Right lobe of liver (tissue), 4 donors: ENCODE data around the gene ABCB10.

Experiments
- POLR2A ChIP-seq: fragments of 450-650 bp; IDR thresholded peaks from one replicate; pipeline ENCODE4 v1.6.1; 2017; ENCODE audit warnings: antibody characterized with exemption, mild to moderate bottlenecking
- TF ChIP-seq, protein P1 (sequence below), 4 donors: fragments of 200-600 bp in 3 of 4; fragments of 450-650 bp in 1 of 4; IDR thresholded peaks; one replicate each; pipeline versions ENCODE4 v1.5.1 to v1.8.0; 2016 to 2022; ENCODE audit warnings: antibody characterized with exemption in 4 of 4, mild to moderate bottlenecking in 2 of 4
- donor health status: DM: no; HTN: no; CAD: no.
- donor health status: DM: no; HTN: no; CAD: no.
- donor health status: DM: no; HTN: yes; CAD: no.

DNA sequence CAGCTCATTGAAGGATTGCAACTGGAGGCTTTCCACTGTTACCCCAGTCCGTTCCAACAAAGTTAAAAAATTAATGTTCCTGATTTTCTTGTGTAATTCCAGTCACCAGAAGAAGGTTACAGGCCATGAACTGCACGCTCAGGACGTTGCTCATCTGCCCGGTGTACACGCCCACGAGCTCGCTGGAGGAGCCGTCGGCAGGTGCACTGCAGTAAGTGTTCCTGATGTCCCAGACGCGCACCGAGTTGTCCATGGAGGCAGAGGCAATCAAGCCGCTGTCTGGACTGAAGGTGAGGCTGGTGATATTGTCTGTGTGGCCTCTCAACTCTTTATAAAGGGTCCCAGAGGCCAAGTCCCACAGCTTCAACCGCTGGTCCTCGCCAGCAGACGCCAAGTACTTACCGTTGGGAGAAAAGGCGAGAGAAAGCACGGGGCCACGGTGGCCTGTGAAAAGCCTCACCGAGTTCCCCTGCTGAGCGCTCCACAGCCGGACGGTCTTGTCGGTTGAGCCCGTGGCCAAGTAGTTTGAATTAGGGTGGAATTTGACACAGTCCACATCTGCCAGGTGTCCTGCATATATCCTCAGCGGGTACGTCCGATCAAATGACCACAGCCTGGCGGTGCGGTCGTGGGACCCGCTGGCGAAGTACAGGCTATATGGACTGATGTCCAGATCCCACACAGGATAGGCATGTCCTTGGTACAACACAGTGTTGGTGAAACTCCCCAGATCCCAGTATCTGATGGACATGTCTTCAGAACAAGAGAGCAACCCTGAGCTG, 35.9 kb upstream of the ABCB10 start:
- TF ChIP-seq, protein P1, sequence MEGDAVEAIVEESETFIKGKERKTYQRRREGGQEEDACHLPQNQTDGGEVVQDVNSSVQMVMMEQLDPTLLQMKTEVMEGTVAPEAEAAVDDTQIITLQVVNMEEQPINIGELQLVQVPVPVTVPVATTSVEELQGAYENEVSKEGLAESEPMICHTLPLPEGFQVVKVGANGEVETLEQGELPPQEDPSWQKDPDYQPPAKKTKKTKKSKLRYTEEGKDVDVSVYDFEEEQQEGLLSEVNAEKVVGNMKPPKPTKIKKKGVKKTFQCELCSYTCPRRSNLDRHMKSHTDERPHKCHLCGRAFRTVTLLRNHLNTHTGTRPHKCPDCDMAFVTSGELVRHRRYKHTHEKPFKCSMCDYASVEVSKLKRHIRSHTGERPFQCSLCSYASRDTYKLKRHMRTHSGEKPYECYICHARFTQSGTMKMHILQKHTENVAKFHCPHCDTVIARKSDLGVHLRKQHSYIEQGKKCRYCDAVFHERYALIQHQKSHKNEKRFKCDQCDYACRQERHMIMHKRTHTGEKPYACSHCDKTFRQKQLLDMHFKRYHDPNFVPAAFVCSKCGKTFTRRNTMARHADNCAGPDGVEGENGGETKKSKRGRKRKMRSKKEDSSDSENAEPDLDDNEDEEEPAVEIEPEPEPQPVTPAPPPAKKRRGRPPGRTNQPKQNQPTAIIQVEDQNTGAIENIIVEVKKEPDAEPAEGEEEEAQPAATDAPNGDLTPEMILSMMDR (IDR thresholded peaks at IDR 0.05), result no peak
- no peak for TF ChIP-seq POLR2A
